SU-DHL-6 (cell line): Measurements from ENCODE around the gene BCKDK.

Source experiments
- EZH2phosphoT487 ChIP-seq: fragments of 200-600 bp; sonication (generic), shearing (Covaris generic); conservative IDR thresholded peaks from 2 replicates; pipeline ENCODE4 v1.6.1; 2018; ENCODE audit warnings: mild to moderate bottlenecking, antibody characterized with exemption, low read length, moderate library complexity, mixed read lengths
- TF ChIP-seq, protein P1 (sequence below): fragments of 200-600 bp; sonication (generic); IDR thresholded peaks from one replicate; pipeline ENCODE4 v1.5.1; 2017; ENCODE audit warnings: antibody characterized with exemption, mild to moderate bottlenecking, low read length, moderate library complexity; ENCODE audit not compliant: insufficient read depth, poor library complexity, severe bottlenecking

GRCh38 chr16:31133046-31133501 lies 24.9 kb downstream of the BCKDK start:
- TF ChIP-seq, protein P1, sequence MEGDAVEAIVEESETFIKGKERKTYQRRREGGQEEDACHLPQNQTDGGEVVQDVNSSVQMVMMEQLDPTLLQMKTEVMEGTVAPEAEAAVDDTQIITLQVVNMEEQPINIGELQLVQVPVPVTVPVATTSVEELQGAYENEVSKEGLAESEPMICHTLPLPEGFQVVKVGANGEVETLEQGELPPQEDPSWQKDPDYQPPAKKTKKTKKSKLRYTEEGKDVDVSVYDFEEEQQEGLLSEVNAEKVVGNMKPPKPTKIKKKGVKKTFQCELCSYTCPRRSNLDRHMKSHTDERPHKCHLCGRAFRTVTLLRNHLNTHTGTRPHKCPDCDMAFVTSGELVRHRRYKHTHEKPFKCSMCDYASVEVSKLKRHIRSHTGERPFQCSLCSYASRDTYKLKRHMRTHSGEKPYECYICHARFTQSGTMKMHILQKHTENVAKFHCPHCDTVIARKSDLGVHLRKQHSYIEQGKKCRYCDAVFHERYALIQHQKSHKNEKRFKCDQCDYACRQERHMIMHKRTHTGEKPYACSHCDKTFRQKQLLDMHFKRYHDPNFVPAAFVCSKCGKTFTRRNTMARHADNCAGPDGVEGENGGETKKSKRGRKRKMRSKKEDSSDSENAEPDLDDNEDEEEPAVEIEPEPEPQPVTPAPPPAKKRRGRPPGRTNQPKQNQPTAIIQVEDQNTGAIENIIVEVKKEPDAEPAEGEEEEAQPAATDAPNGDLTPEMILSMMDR = no peak
- TF ChIP-seq EZH2phosphoT487 = no peak
